GM12892 (cell line): Measurements from ENCODE around the gene NSG1.

ENCODE experiments used
- DNase-seq: peaks from one replicate; pipeline ENCODE4 v3.0.0; 2011; ENCODE audit not compliant: insufficient read length
- FAIRE-seq: peaks from 2 replicates; lab custom pipeline; 2011; peaks lifted over from hg19 to GRCh38; lab: Jason Lieb, UNC
- POLR2A ChIP-seq: IDR thresholded peaks from 2 replicates; pipeline ENCODE4 v1.6.1; 2011; ENCODE audit warnings: low read depth, low read length, control low read depth
- POLR2AphosphoS5 ChIP-seq: IDR thresholded peaks from 2 replicates; pipeline ENCODE4 v1.6.1; 2011; ENCODE audit warnings: low read depth, low read length, control low read depth
- TAF1 ChIP-seq: IDR thresholded peaks from 2 replicates; pipeline ENCODE4 v1.6.1; 2011; ENCODE audit warnings: low read depth, mild to moderate bottlenecking, control low read depth, low read length, borderline replicate concordance

NSG1 gene

GRCh38 chr4:4436244-4436823, 49.4 kb downstream of the NSG1 start:
- FAIRE-seq (no peak), DNase-seq (no peak)
- no peak for TF ChIP-seq POLR2AphosphoS5
- no peak for TF ChIP-seq TAF1
- TF ChIP-seq POLR2A = no peak

- TF ChIP-seq POLR2AphosphoS5 (no peak), TAF1 (no peak), POLR2A (no peak)
- DNase-seq = no peak
- FAIRE-seq = no peak
Measured at GRCh38 chr4:4437798-4438470, 51.0 kb downstream of the NSG1 start.

DNA sequence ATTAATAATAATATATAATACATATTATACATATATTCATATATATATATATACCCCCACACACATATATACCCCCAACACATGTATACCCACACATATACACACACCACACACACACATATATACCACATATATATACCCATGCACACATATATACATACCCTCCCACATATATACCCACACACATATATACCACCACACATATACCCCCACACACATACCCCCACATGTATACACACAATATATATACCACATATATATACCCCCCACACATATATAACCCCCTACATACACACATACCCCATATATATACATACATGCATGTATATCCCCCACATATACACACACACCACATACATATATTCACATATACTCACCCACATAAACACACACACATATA, 52.0 kb downstream of the NSG1 start:
- no peak for FAIRE-seq
- no peak for TF ChIP-seq POLR2AphosphoS5
- no peak for TF ChIP-seq TAF1
- no peak for TF ChIP-seq POLR2A
- no peak for DNase-seq

DNA sequence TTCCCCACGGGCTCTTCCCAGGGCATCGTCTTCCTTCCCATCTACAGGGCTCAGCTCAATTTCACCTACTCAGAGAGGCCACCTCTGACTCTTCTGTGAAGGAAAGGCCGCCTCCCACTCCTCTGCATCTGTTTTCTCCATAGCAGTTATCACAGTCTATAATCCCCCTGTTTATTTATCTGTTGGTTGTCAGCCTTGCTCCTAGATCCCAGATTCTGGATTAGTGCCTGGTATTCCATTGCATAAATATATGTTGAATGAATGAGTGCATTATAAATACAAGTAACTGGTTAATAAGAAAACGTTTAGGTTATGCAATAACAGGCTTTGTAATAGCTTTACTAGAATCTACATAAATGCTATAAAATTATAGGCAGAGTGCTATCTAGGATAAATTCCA, 52.9 kb downstream of the NSG1 start:
- TF ChIP-seq POLR2A = no peak
- TF ChIP-seq TAF1 = no peak
- no peak for TF ChIP-seq POLR2AphosphoS5
- DNase-seq (no peak), FAIRE-seq (no peak)

GRCh38 chr4:4440333-4441061, 53.6 kb downstream of the NSG1 start:
- TF ChIP-seq POLR2A = no peak
- no peak for TF ChIP-seq TAF1
- no peak for TF ChIP-seq POLR2AphosphoS5
- FAIRE-seq (no peak), DNase-seq (no peak)

DNA sequence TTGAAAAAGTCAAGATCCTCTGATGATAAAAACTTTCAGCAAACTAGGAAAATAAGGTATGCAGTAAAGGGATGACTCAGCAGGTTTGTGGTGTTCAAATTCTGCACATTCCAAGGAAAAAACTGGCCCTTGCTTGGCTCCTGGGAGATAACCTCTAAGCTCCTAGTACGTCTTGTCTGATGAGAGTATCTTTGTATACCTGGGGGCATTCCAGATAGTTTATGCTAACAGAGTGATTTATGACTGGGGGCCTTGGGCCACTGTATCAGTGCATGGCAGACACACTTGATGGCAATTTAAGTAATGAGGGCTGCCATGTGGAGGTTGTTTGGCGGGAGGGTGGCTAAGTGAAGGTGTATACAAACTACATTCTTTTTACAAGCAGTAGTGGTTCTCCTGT, 56.9 kb downstream of the NSG1 start:
- TF ChIP-seq TAF1 (no peak), POLR2AphosphoS5 (no peak), POLR2A (no peak)
- FAIRE-seq = no peak
- DNase-seq = no peak

GRCh38 chr4:4446434-4446833, 59.5 kb downstream of the NSG1 start:
- no peak for FAIRE-seq
- no peak for DNase-seq
- TF ChIP-seq POLR2A (no peak), TAF1 (no peak)

- FAIRE-seq = peak; percentile 17
- no peak for DNase-seq
Measured at GRCh38 chr4:4455210-4455865, 68.4 kb downstream of the NSG1 start.

DNA sequence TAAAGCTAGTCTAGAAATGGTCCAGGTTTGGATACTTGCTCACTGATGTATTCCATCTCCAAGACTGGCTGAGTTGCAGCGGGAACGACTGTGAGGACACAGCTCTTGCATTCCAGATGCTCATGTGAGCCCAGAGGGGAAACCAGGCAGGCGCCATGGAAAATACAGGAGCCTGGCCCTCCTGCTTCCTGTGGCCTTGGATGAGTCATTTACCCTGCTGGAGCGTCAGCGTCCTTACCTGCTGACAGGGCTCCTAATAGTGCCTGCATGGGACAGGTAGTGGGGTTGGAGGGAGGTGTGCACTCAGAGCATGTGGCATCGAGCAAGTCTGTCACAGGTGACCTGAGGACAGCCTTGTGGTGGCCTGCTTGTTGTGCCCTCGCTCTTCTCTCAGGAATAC, 69.4 kb downstream of the NSG1 start:
- DNase-seq (no peak), FAIRE-seq (no peak)
- TF ChIP-seq TAF1 (no peak), POLR2AphosphoS5 (no peak), POLR2A (no peak)

More at GRCh38 chr4:4455210-4455865, 68.4 kb downstream of the NSG1 start:
- no peak for TF ChIP-seq POLR2AphosphoS5
- TF ChIP-seq TAF1 = no peak

- DNase-seq (no peak), FAIRE-seq (no peak)
- TF ChIP-seq POLR2A (no peak), POLR2AphosphoS5 (no peak), TAF1 (no peak)
Measured at GRCh38 chr4:4456816-4457578, 70.1 kb downstream of the NSG1 start.
